HEK293T (cell line): ENCODE results near the gene ITGA11.

Experiments used
- CTCF ChIA-PET: fragments of 350-600 bp; formaldehyde crosslinking; extraction: SDS; loops from one replicate; lab custom pipeline; 2021; ENCODE audit warnings: antibody characterized with exemption, inconsistent platforms; lab: Yijun Ruan, JAX
- POLR2A ChIA-PET: fragments of 350-600 bp; formaldehyde crosslinking; extraction: SDS; loops from one replicate; lab custom pipeline; 2020; ENCODE audit warnings: antibody characterized with exemption, inconsistent platforms; lab: Yijun Ruan, JAX
- DNase-seq: peaks from one replicate; pipeline ENCODE4 v3.0.0; 2012; ENCODE audit warnings: mixed read lengths; ENCODE audit errors: extremely low spot score
- ARNT ChIP-seq: fragments of 450-650 bp; IDR thresholded peaks from 2 replicates; pipeline ENCODE4 v1.6.1; 2017; ENCODE audit warnings: mild to moderate bottlenecking
- BHLHE40 ChIP-seq: fragments of 450-650 bp; IDR thresholded peaks from 2 replicates; pipeline ENCODE4 v1.6.1; 2016; ENCODE audit warnings: mild to moderate bottlenecking, moderate library complexity, borderline replicate concordance
- CTBP1 ChIP-seq: fragments of 450-650 bp; IDR thresholded peaks from 2 replicates; pipeline ENCODE4 v1.6.1; 2016; ENCODE audit warnings: borderline replicate concordance
- ELF4 ChIP-seq: fragments of 450-650 bp; IDR thresholded peaks from 2 replicates; pipeline ENCODE4 v1.6.1; 2017; ENCODE audit warnings: antibody characterized with exemption
- FOXA1 ChIP-seq: fragments of 450-650 bp; IDR thresholded peaks from 2 replicates; pipeline ENCODE4 v1.6.1; 2016; ENCODE audit warnings: mild to moderate bottlenecking
- FOXK2 ChIP-seq: fragments of 450-650 bp; IDR thresholded peaks from 2 replicates; pipeline ENCODE4 v1.6.1; 2016; ENCODE audit warnings: mild to moderate bottlenecking
- FOXM1 ChIP-seq: fragments of 450-650 bp; IDR thresholded peaks from 2 replicates; pipeline ENCODE4 v1.6.1; 2017; ENCODE audit warnings: mild to moderate bottlenecking, borderline replicate concordance
- HDGF ChIP-seq: fragments of 450-650 bp; IDR thresholded peaks from 2 replicates; pipeline ENCODE4 v1.6.1; 2017; ENCODE audit warnings: antibody characterized with exemption, borderline replicate concordance
- L3MBTL2 ChIP-seq: fragments of 450-650 bp; conservative IDR thresholded peaks from 2 replicates; pipeline ENCODE4 v1.6.1; 2016; ENCODE audit warnings: mild to moderate bottlenecking
- LEF1 ChIP-seq: fragments of 450-650 bp; IDR thresholded peaks from 2 replicates; pipeline ENCODE4 v1.6.1; 2017; ENCODE audit warnings: mild to moderate bottlenecking, borderline replicate concordance
- NFRKB ChIP-seq: fragments of 450-650 bp; IDR thresholded peaks from 2 replicates; pipeline ENCODE4 v1.6.1; 2016; ENCODE audit warnings: mild to moderate bottlenecking, moderate library complexity
- SP1 ChIP-seq: fragments of 450-650 bp; IDR thresholded peaks from 2 replicates; pipeline ENCODE4 v1.6.1; 2017
- SUZ12 ChIP-seq: fragments of 450-650 bp; IDR thresholded peaks from 2 replicates; pipeline ENCODE4 v1.6.1; 2016; ENCODE audit warnings: mild to moderate bottlenecking
- TARDBP ChIP-seq: fragments of 450-650 bp; IDR thresholded peaks from 2 replicates; pipeline ENCODE4 v1.6.1; 2016
- ZNF384 ChIP-seq: fragments of 450-650 bp; IDR thresholded peaks from 2 replicates; pipeline ENCODE4 v1.6.1; 2016
- TF ChIP-seq, protein P1 (sequence below): fragments of 450-650 bp; IDR thresholded peaks from 2 replicates; pipeline ENCODE4 v1.6.1; 2016

The ITGA11 gene

DNA sequence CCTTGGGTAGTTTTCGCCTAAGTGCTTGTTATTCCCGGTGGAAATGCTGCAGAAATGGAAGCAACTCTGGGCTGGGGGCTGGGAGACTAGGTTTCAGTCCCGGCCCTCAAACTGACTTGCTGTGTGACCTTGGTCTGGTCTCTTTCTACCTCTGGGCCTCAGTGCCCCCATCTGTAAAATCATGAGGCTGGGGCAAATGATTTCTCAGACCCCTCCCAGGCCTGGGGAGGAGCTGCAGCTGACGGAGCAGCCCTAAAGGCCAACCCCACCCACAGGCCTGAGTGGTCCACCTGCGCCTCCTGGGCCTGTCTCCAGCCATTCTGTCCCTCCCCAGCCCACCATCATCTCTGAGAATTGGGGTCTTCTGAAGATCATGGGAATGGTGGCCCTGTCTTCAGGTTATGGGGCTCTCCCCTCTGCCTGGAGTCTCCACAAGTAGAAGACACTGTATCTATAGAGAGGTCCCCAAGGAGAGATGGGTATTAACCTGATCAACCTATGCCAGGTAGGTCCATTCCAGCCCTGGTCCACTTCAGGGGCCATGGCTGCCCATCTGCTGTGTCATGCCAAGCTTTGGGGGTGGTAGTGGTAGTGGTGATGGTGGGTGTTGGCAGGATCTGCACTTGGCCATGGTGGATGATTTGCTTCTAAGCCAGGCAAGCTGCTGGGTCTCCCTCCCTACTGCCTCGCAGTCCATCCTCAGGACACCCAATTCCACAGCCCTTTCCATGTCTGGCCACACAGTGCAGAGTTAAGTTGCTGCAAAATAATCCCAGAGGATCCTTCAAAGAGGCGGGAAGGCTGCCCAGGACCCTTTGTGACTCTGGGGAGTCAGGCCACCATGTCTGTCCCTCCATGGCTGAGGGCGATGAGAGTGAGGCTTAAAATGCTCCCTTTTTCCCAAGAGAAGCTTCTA, 46.0 kb downstream of the ITGA11 start:
- CTCF ChIA-PET, result no interaction called here
- DNase-seq, result no peak
- no peak for TF ChIP-seq L3MBTL2
- no peak for TF ChIP-seq FOXM1
- no peak for TF ChIP-seq FOXA1
- no peak for TF ChIP-seq ELF4
- TF ChIP-seq SP1, result no peak
- TF ChIP-seq LEF1, result no peak
- TF ChIP-seq BHLHE40, result no peak
- TF ChIP-seq, protein P1, sequence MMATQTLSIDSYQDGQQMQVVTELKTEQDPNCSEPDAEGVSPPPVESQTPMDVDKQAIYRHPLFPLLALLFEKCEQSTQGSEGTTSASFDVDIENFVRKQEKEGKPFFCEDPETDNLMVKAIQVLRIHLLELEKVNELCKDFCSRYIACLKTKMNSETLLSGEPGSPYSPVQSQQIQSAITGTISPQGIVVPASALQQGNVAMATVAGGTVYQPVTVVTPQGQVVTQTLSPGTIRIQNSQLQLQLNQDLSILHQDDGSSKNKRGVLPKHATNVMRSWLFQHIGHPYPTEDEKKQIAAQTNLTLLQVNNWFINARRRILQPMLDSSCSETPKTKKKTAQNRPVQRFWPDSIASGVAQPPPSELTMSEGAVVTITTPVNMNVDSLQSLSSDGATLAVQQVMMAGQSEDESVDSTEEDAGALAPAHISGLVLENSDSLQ, result no peak
- TF ChIP-seq TARDBP, result no peak
- TF ChIP-seq ZNF384, result no peak
- TF ChIP-seq ARNT, result no peak
- TF ChIP-seq SUZ12, result no peak
- no peak for TF ChIP-seq NFRKB
- TF ChIP-seq CTBP1, result no peak
- no peak for TF ChIP-seq HDGF
- TF ChIP-seq FOXK2, result no peak
- POLR2A ChIA-PET, result no interaction called here

DNA sequence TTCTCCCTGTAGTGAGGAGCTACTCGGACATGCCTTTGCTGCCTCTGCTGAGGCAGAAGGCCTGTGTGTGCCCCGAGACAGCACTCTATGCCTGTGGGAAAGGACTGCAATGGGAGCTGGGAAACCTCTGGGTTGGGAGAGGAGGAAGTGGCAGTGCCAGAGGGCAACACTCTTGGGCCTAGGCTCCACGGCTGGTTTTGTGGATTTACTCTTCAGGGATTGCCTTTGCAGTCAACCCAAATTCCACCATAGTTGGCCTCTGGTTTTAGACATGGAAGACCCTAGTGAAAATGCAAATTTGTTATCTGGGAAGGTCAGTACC, 46.8 kb downstream of the ITGA11 start:
- DNase-seq, result no peak
- ChIA-PET CTCF (no interaction called here), POLR2A (no interaction called here)
- TF ChIP-seq FOXK2 (no peak), HDGF (no peak), SUZ12 (no peak), CTBP1 (no peak), ARNT (no peak), L3MBTL2 (no peak)

DNA sequence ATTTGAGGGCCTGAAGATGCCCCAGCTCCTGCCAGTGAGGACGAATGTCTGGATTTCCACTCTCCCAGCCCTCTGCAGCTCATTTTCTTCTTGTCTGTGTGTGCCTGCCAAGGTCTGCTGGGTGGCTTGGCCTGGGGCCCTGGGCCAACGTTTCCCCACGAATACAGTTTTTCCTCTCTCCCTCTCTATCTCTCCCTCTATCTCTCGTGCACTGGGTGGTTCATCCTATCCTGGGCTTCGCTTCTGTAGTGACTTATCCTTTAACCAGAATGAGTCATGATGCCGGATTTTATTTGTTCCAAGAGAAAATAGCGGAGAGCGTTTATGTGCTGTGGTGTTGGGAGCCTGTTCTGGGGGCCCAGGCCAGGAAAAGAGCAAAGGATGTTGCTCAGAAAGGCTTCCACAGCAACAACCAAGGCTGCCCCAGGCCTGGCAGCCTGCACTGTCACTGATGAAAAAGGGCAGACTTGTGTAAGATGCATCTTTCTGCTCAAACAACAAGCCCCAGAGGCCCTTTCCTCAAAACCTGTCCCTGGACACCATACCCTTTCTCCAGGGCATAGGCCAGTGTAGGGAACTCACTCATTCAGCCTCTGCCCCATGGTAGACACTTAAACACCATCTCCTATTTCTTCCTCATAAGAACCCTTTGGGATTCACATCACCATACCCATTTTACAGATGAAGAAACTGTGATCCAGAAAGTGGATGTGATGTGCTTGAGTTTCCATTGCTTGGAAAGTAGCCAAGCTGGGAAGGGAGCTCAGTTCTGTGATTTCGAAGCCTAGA, 47.3 kb downstream of the ITGA11 start:
- ChIA-PET POLR2A (no interaction called here), CTCF (no interaction called here)
- DNase-seq, result no peak
- TF ChIP-seq HDGF (no peak), BHLHE40 (no peak), L3MBTL2 (no peak), FOXK2 (no peak), SUZ12 (no peak), ZNF384 (no peak), FOXA1 (no peak), SP1 (no peak), ELF4 (no peak)
- TF ChIP-seq, protein P1, result no peak

DNA sequence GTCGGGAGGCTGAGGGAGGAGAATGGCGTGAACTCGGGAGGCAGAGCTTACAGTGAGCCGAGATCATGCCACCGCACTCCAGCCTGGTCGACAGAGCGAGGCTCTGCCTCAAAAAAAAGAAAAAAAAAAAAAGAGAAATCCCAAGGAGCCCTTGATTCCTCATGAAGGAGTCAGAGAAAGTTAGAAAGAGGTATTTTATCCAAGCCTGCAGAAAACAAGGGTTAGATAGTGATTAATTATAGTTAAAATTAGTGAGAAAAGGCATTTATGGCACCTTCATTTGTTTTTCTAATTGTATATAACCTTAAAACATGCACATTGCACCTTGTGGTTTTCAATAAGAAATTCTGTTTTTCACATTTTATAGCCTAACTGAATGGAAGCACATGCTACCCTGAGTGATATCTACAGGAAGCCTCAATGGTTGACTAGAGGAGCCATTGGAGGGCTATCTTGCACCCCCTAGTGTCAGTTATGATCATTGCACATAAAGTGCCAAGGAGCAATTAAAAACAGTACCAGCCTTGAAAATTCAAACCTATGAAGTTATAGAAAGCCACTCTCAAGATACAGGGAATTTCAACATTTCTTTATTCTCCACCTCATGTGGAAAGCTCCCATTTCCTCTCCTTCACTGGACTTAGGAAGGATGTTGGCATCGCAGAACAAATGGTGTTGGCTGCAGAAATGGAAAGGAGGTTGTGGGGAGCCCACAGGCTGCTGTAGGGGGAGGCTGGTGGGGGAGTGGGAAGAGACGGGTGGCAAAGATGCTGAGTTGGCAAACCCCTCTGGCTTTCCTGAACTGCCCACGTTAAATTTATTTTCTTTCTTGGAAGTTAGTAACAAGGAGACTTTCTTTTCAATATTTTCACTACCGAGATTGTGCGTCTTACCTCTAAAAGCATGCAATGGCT, 48.5 kb downstream of the ITGA11 start:
- POLR2A ChIA-PET, result no interaction called here
- DNase-seq, result peak; percentile 63
- TF ChIP-seq L3MBTL2 (peak; percentile 46; the same call in 1 of the 2 replicates), NFRKB (no peak)
- CTCF ChIA-PET, result interaction anchor here (0.7 to 1.7 kb wide), 2 partner anchors 9 to 77 kb away, joined by 4 to 7 read pairs; no protein-coding TSS in a partner anchor

DNA sequence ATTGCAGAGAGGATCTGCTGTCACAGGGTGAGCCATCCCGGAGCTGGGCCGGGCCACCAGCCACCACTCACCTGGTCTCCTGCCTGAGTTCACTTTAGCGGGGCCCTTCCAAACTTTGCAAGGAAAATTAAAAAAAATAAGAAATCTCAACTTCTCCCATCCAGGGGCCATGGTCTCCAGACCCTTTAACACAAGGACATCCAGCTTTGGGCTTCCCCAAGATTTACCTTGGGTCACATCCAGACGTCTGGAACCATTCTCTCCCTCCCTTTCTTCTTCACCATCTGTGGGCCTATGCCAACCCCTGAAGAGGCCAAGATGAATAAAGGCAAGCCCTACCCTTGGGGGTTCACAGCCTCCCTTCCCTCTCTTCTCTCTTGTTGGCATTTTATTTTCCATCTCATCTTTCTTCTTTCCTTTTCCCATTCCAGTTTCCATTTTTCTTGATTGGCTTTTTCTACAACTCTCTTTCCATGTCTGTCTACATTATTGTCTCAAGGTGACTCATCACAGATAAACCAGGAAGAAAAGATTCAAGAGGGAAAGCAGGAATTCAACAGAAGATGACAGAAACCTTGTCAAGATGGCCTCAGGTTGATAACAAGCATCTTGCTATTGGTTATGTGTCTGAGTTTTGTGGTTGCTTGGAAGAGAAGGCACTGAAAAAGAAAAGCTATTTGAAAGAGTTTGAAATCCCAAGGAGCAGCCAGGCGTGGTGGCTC, 49.5 kb downstream of the ITGA11 start:
- CTCF ChIA-PET, result interaction anchor here (0.7 to 1.7 kb wide), 2 partner anchors 10 to 76 kb away, joined by 4 to 7 read pairs; no protein-coding TSS in a partner anchor
- no peak for DNase-seq
- POLR2A ChIA-PET, result no interaction called here

More for the DNA sequence above, 49.5 kb downstream of the ITGA11 start:
- TF ChIP-seq BHLHE40 (no peak), CTBP1 (no peak), FOXA1 (no peak), L3MBTL2 (no peak), SUZ12 (no peak), TARDBP (no peak), ELF4 (no peak), SP1 (no peak), FOXK2 (no peak), LEF1 (no peak), ZNF384 (no peak), FOXM1 (no peak), ARNT (no peak), HDGF (no peak), NFRKB (no peak)
- TF ChIP-seq, protein P1, result no peak
